PC-9 (cell line): ENCODE results near the gene NGB. TPM values are rescaled to one million over a fixed set of nuclear protein-coding genes. Genes with fewer than 3 reads are reported as not detected.

Source experiments
- BruUV-seq: library from RNA; stranded (reverse); fragments of 400-500 nt; replicated peaks from 2 replicates; lab custom pipeline; 2021; lab: Mats Ljungman, UMichigan
- CTCF ChIA-PET: fragments of 300-600 bp; sonication (Branson Sonifier 250); formaldehyde crosslinking; loops from one replicate; lab custom pipeline; 2022; ENCODE audit warnings: antibody characterized with exemption; lab: Charles Lee
- POLR2A ChIA-PET: fragments of 300-600 bp; sonication (Branson Sonifier 250); formaldehyde crosslinking; loops from one replicate; lab custom pipeline; 2022; ENCODE audit warnings: antibody characterized with exemption; ENCODE audit not compliant: unreplicated experiment; lab: Charles Lee
- DNase-seq, 2 experiments: peaks; one replicate each; pipeline versions ENCODE4 v3.0.0 to v3.0.0-alpha.2; 2015 to 2022; ENCODE audit warnings: mixed read lengths in 1 of 2
- H2AFZ ChIP-seq: fragments of 200-600 bp; sonication (generic); 2 replicates; pipeline ENCODE4 v1.8.1; 2017; ENCODE audit warnings: antibody characterized with exemption
- H3F3A ChIP-seq: fragments of 200-600 bp; sonication (generic); 2 replicates; pipeline ENCODE4 v1.8.1; 2017; ENCODE audit warnings: antibody characterized with exemption, mild to moderate bottlenecking, low read depth; ENCODE audit not compliant: insufficient read depth
- H3K27ac ChIP-seq: fragments of 200-600 bp; sonication (generic); 2 replicates; pipeline ENCODE4 v1.6.1; 2016; ENCODE audit warnings: mixed run types
- H3K27me3 ChIP-seq: fragments of 200-600 bp; sonication (generic); 2 replicates; pipeline ENCODE4 v1.6.1; 2016; ENCODE audit warnings: low read depth, mixed run types; ENCODE audit not compliant: insufficient read depth
- H3K36me3 ChIP-seq: fragments of 200-600 bp; sonication (generic); 2 replicates; pipeline ENCODE4 v1.6.1; 2016; ENCODE audit warnings: low read depth, mixed run types
- H3K4me1 ChIP-seq: fragments of 200-600 bp; sonication (generic); replicated peaks from 2 replicates; pipeline ENCODE4 v1.6.1; 2016; ENCODE audit warnings: mixed run types; ENCODE audit not compliant: insufficient read depth
- H3K4me2 ChIP-seq: fragments of 200-600 bp; sonication (generic); 2 replicates; pipeline ENCODE4 v1.6.1; 2017; ENCODE audit warnings: mixed run types
- H3K4me3 ChIP-seq: fragments of 200-600 bp; sonication (generic); 2 replicates; pipeline ENCODE4 v1.6.1; 2016; ENCODE audit warnings: mixed run types
- H3K79me2 ChIP-seq: fragments of 200-600 bp; sonication (generic); 2 replicates; pipeline ENCODE4 v1.6.1; 2017; ENCODE audit warnings: low read depth, mixed run types
- H3K9me2 ChIP-seq: fragments of 200-600 bp; sonication (generic); 2 replicates; pipeline ENCODE4 v1.8.1; 2017; ENCODE audit warnings: mild to moderate bottlenecking; ENCODE audit not compliant: insufficient read depth
- H3K9me3 ChIP-seq: fragments of 200-600 bp; sonication (generic); 2 replicates; pipeline ENCODE4 v1.8.1; 2016; ENCODE audit warnings: low read depth; ENCODE audit not compliant: insufficient read depth
- H4K20me1 ChIP-seq: fragments of 200-600 bp; sonication (generic); 2 replicates; pipeline ENCODE4 v1.8.1; 2017; ENCODE audit not compliant: insufficient read depth
- CTCF ChIP-seq: fragments of 200-600 bp; sonication (generic); conservative IDR thresholded peaks from 2 replicates; pipeline ENCODE4 v1.6.1; 2017; ENCODE audit warnings: mixed run types, antibody characterized with exemption, mild to moderate bottlenecking, moderate library complexity
- EZH2 ChIP-seq: fragments of 200-600 bp; sonication (generic); IDR thresholded peaks from 2 replicates; pipeline ENCODE4 v1.8.0; 2017; ENCODE audit warnings: antibody characterized with exemption, low read depth
- intact Hi-C: fragments of 100-400 bp; cut with micrococcal nuclease; formaldehyde crosslinking; loops from one replicate; pipeline ENCODE4 v1.10.0; 2022; ENCODE audit not compliant: unreplicated experiment
- total RNA-seq: library from RNA; stranded (reverse); gene quantifications from 2 replicates; pipeline ENCODE4 v1.2.3, GENCODE V29; 2021

The NGB gene
- total RNA-seq, 1 experiment from 2014 or later: not detected

GRCh38 chr14:77275601-77276017, 4.6 kb upstream of the NGB start:
- CTCF ChIA-PET: no interaction called here
- no TSS peak for BruUV-seq

GRCh38 chr14:77275041-77275580, 4.1 kb upstream of the NGB start:
- H3K4me3 ChIP-seq: no peak overlapping the region
- H2AFZ ChIP-seq: no peak overlapping the region
- no peak for TF ChIP-seq CTCF
- TF ChIP-seq EZH2: no peak
- no peaks in the 10 kb centered on the region for H3F3A ChIP-seq
- ChIA-PET POLR2A (no interaction called here), CTCF (interaction anchor here (0.6 kb wide), 1 partner anchor 124 kb away, joined by 3 read pairs; no protein-coding TSS in a partner anchor)
- peaks cover 3% of the 10 kb centered on the region; the same call in 1 of the 2 replicates for H3K36me3 ChIP-seq
- H3K27me3 ChIP-seq: no peaks in the 10 kb centered on the region
- no peaks in the 10 kb centered on the region for H3K79me2 ChIP-seq
- no peaks in the 10 kb centered on the region for H3K9me3 ChIP-seq
- no peak overlapping the region for H3K4me2 ChIP-seq
- no peaks in the 10 kb centered on the region for H4K20me1 ChIP-seq
- H3K27ac ChIP-seq: no peak overlapping the region
- DNase-seq: no peak
- no TSS peak for BruUV-seq
- no peaks in the 10 kb centered on the region for H3K4me1 ChIP-seq
- no peaks in the 10 kb centered on the region for H3K9me2 ChIP-seq
- intact Hi-C loops: no loop called here

More at GRCh38 chr14:77275601-77276017, 4.6 kb upstream of the NGB start:
- no peak overlapping the region for H3K27ac ChIP-seq
- H3F3A ChIP-seq: no peaks in the 10 kb centered on the region
- H3K9me2 ChIP-seq: no peaks in the 10 kb centered on the region
- H2AFZ ChIP-seq: no peak overlapping the region
- H3K27me3 ChIP-seq: no peaks in the 10 kb centered on the region
- H3K4me2 ChIP-seq: no peak overlapping the region
- H4K20me1 ChIP-seq: no peaks in the 10 kb centered on the region
- POLR2A ChIA-PET: no interaction called here
- no peaks in the 10 kb centered on the region for H3K79me2 ChIP-seq
- intact Hi-C loops: no loop called here
- H3K4me1 ChIP-seq: no peaks in the 10 kb centered on the region
- no peaks in the 10 kb centered on the region for H3K9me3 ChIP-seq
- peaks cover 3% of the 10 kb centered on the region; the same call in 1 of the 2 replicates for H3K36me3 ChIP-seq
- TF ChIP-seq EZH2: no peak
- TF ChIP-seq CTCF: no peak
- H3K4me3 ChIP-seq: no peak overlapping the region
- DNase-seq: no peak

GRCh38 chr14:77273796-77274195, 2.8 kb upstream of the NGB start:
- CTCF ChIA-PET: no interaction called here
- H3K36me3 ChIP-seq: no peaks in the 10 kb centered on the region

More at GRCh38 chr14:77273796-77274195, 2.8 kb upstream of the NGB start:
- Histone ChIP-seq H2AFZ (no peak overlapping the region), H3K4me2 (no peak overlapping the region), H4K20me1 (no peaks in the 10 kb centered on the region), H3K27ac (no peak overlapping the region), H3K9me3 (no peaks in the 10 kb centered on the region), H3K27me3 (peaks cover 7% of the 10 kb centered on the region), H3K79me2 (no peaks in the 10 kb centered on the region), H3K4me1 (no peaks in the 10 kb centered on the region), H3F3A (no peaks in the 10 kb centered on the region), H3K4me3 (no peak overlapping the region), H3K9me2 (no peaks in the 10 kb centered on the region)
- no peak for DNase-seq
- TF ChIP-seq CTCF (no peak), EZH2 (no peak)
- intact Hi-C loops: no loop called here
- BruUV-seq: no TSS peak
- POLR2A ChIA-PET: interaction anchor here (0.6 kb wide), 2 partner anchors 54 to 676 kb away, joined by 3 read pairs; no protein-coding TSS in a partner anchor
